ENCODE measurements around the gene FCHO1.
"Not testable (repeated sequence)": the region's sequence is repeated elsewhere in the genome, so short reads cannot be mapped to it uniquely, and the experiment has no call there.

Gene FCHO1

DNA sequence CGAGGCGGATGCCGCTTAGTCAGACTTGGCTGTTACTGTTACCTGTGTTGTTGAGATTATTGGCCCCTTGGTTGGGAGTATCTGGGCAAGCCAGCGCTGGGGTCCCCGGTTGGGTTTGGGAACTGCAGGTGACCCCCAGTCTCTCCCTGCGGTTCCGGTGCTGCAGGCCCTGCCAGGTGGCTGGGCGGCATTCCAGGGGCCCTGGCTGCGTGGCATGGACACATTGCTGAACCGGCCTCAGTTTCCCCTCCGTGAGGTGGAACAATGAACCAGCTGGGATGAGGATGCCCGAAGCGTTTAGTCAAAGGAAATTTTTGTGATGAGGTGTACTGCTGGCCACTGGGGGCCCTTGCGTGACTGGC lies 44.2 kb downstream of the FCHO1 start:
- no peak for DNase-seq (ENCODE audit: low read depth)

GRCh38 chr19:17796013-17796837 lies 44.9 kb downstream of the FCHO1 start:
- no peak for DNase-seq (ENCODE audit: low read depth)

- DNase-seq (ENCODE audit: low read depth): no peak
Observed at GRCh38 chr19:17796838-17797423, 45.7 kb downstream of the FCHO1 start.

DNA sequence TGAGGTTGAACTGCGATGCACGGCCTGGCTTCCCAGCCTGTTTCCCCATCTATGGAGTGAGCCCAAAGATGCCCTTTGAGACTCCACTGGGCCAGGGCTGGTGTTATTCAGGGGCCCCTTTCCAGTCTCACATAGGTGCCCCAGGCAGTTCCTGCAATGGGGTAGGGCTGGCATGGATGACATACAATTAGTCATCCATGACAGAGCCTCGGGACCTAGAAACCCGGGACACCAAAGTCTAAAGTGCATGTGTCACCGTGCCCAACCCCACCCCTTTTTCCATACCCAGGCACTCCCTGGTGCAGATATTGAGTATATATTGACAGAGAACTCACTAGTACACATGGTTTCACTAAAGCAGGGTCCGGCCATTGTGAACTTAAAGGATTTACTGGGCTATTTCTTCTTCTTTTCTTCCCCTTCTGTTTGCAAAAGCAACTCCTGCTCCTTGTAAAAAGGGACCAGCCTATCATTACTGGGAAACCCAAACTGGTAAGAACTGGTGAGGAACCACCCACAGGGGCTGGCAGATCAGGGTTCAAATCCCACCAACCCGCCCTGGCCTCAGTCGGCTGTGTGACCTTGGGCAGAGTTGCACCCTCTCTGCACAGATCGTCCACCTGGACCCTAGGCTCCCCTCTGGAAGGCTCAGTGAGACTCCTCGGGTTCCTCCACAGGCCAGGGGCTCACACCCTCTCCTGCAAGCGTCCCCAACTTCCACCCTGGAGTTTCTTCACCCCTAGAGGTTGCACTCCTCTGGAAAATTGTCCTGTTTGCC lies 46.3 kb downstream of the FCHO1 start:
- no peak for DNase-seq (ENCODE audit: low read depth)

DNA sequence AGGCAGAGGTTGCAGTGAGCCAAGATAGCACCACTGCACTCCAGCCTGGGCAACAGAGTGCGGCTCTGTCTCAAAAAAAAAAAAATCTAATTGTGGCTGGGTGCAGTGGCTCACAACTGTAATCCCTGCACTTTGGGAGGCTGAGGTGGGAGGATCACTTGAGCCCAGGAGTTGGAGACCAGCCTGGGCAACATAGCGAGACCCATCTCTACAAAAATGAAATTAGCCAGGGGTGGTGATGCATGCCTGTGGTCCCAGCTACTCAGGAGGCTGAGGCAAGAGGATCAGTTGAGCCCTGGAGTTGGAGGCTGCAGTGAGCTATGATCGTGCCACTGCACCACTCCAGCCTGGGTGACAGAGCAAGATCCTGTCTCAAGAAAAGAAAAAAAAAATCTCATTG lies 47.3 kb downstream of the FCHO1 start:
- not testable (repeated sequence) for DNase-seq (ENCODE audit: low read depth)

DNA sequence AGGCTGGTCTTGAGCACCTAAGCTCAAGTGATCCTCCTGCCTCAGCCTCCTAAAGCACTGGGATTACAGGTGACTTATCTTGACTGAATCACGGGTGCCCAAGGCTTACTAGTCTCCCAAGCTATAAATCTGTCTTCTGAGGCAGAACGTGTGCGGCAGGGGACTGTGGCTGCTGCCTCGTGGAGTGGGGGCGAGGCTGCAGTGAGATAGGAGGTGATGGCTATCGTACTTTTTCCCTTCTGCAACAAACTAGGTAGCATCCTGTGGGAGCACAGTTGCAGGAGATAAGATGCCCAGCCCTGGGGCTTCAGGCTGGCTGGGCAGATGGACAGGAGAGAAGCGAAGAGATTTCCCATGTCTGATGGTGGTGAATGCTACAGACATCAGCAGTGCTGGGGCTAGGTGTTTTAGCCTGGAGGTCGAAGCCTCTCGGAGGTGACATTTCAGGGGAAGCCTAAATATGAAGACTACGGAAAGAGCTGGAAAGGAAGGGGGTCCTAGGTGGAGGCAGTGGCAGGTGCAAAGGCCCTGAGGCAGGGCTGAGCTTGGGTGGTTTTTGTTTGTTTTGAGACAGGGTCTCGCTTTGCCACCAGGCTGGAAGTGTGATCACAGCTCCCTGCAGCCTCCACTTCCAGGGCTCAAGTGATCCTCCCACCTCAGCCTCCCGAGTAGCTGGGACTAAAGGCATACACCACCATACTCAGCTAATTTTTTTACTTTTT lies 51.0 kb downstream of the FCHO1 start:
- DNase-seq (ENCODE audit: low read depth): no peak

- DNase-seq (ENCODE audit: low read depth): no peak
Observed at GRCh38 chr19:17803264-17803896, 52.1 kb downstream of the FCHO1 start.

- no peak for DNase-seq (ENCODE audit: low read depth)
Observed at GRCh38 chr19:17805427-17805826, 54.1 kb downstream of the FCHO1 start.

DNA sequence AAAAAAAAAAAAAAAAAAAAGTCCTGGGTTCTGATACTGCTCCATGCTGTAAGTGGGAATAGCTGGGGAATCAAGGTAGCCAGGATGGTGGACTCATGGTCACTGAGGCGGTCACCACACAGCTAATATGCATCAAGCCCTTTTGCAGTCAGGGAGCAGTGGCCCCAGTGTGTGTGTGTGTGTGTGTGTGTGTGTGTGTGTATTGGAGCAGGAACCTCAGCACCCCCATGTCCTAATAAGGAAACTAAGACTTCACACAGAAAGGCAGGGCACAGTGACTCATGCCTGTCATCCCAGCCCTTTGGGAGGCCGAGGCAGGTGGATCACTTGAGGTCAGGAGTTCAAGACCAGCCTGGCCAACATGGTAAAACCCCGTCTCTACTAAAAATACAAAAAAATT lies 55.7 kb downstream of the FCHO1 start:
- DNase-seq (ENCODE audit: low read depth): peak; percentile 18

GRCh38 chr19:17807731-17808316 lies 56.5 kb downstream of the FCHO1 start:
- DNase-seq (ENCODE audit: low read depth): no peak

GRCh38 chr19:17811103-17811502 lies 59.8 kb downstream of the FCHO1 start:
- no peak for DNase-seq (ENCODE audit: low read depth)

DNA sequence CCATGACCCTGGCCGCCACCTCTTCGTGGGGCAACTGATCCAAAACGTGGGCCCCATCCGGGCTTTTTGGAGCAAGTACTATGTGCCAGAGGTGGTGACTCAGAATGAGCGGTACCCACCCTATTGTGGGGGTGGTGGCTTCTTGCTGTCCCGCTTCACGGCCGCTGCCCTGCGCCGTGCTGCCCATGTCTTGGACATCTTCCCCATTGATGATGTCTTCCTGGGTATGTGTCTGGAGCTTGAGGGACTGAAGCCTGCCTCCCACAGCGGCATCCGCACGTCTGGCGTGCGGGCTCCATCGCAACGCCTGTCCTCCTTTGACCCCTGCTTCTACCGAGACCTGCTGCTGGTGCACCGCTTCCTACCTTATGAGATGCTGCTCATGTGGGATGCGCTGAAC lies 60.4 kb downstream of the FCHO1 start:
- DNase-seq (ENCODE audit: low read depth): no peak

- DNase-seq (ENCODE audit: low read depth): no peak
Observed at GRCh38 chr19:17812099-17812498, 60.8 kb downstream of the FCHO1 start.

DNA sequence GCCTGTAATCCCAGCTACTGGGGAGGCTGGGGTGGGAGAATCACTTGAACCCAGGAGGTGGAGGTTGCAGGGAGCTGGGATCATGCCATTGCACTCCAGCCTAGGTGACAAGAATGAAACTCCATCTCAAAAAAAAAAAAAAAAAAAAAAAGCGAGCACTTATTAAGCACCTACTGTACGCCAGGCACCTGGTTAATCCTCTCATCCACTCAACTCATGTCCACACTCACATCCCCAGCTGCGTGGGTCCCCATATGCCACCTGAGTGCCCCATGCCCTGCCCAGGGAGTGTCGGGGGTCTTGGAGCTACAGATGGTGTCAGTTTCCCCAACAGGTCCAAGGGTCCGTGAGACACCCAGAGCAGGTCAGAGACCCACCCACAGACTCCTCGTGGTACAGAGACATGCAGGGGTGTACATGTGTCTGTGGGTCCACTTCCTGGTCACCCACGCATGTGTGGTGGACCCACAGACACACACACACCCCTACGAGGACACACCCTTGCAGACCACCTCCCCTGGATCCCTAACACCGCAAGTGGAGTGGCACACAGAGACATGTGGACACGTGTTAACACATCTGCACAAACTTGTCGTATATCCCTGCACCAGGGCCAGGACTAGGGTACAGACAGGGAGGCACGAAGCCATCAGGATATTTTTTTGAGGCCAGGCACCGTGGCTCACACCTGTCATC lies 66.5 kb downstream of the FCHO1 start:
- no peak for DNase-seq (ENCODE audit: low read depth)

DNA sequence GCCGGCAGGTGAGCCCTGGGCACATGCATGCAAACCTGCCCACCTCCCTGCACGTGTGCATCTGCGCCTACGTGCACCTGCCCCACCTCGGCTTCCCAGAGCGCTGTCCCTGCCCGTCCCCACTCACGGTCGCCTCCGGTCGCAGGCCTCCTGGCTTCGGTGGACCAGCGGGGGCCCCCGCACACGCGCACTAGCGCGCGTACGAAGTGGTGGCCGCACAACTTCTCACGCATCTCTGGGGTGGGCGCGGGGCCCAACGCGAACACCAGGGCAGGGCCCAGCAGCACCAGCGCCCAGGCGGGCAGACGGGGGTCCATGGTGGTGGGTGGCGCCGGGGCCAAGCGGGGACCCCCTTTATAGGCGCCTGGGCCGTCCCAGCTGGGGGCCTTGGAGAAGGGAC lies 69.9 kb downstream of the FCHO1 start, which contains the start of gene INSL3:
INSL3 (minus strand) TSS at position 330 of the 400 bp plus-strand sequence; CDS start at position 317, 13 bp downstream.
- no peak for DNase-seq (ENCODE audit: low read depth)

- no peak for DNase-seq (ENCODE audit: low read depth)
Observed at GRCh38 chr19:17824339-17824738, 73.1 kb downstream of the FCHO1 start.

- no peak for DNase-seq (ENCODE audit: low read depth)
Observed at GRCh38 chr19:17826508-17827056, 75.3 kb downstream of the FCHO1 start.

GRCh38 chr19:17829855-17830566 lies 78.7 kb downstream of the FCHO1 start:
- DNase-seq (ENCODE audit: low read depth): peak; percentile 47

DNA sequence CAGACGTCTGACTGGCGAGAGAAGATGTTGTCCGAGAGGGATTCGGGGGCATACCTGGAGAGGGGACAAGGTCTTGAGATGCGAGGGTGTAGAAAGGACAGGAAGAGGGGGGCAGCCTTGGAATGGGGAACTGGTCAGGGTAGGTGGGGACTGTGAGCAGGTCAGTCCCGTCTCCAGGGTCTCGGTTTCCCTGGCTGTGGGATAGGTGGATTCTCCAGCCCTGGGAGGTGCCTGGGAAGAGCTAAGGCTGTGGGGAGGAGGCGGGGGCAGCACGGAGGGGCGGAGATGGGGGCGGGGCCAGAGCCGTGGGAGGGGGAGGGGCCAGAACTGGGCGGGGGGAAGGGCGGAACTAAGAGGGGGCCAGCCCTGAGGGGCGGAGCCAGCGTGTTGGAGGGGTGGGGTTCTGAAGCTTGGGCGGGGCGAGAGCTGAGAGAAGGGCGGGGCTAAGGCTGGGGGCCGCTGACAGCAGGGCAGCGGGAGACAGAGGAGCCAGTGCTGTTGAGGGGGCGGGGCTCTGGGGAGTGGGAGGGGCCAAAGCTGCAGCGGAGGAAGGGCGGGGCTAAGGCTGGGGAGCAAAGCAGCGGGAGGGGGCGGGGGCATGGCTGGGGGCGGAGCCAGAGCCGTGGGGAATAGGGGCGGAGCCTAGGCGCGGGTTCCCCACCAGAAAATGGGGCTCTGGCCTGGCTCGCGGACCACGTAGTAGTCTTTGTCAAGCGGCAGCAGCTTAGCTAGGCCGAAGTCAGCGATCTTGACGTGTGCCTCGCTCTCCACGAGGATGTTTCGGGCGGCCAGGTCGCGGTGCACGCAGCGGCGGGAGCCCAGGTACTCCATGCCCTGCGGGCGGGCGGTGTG lies 79.5 kb downstream of the FCHO1 start:
- DNase-seq (ENCODE audit: low read depth): peak; percentile 89
